CD4-positive, alpha-beta T cell treated with Interferon gamma for 1 hour (primary cell): ENCODE results near the gene TMEM132C.

Source experiments
- DNase-seq: peaks from one replicate; pipeline ENCODE4 v3.0.0-alpha.2; 2020

Gene TMEM132C

GRCh38 chr12:128680555-128680954 lies 413.6 kb downstream of the TMEM132C start:
- DNase-seq, result no peak

DNA sequence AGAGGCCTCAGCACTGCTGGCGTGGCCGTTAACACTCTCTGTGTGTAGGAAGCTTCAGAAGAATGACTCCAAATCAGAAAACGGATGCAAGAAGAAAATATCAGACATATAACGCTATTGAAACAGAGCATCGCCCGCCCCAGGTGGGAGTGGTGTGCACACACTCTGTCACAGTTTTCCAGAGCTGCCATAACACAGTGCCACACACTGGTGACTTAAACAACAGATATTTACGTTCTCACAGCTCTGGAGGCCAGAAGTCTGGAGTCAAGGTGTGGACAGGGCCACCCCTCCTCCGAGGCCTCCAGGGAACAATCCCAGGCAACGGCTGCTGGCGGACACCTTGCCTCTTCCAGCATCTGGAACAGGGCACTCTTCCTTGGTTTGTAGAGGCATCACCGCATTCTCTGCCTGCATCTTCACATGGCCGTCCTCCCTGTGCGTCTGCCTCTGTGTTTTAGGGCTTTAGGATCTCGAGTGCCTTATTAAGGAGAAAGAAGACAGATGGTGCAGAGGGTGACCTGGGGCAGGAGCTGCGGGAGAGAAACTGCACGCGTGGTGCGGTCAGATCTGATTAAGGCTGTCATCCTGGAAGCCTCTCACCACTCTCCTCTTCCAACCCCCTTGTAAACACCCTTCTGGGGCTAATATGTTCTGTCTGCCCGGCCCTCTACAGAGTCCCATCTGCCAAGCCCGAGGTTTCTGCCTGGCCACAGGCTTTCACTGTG lies 415.7 kb downstream of the TMEM132C start:
- no peak for DNase-seq

DNA sequence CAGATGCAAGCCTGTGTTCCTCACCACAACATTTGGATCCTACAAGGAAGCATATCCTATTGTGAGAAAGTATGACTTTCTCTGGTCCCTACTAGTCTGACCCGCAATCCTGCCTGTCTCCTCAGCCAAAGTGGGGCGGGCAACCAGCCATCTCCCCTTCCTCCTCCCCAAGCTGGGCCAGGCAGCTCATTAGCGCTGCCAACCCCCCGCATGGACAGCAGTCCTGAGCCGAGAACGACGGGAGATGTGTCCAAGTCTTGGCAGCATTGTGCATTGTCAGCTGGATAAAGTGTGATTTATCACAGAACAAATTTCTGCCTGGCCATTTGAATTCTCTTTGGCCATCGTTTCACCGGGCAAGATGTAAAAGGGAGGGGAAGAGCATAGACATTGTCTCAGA lies 417.4 kb downstream of the TMEM132C start:
- DNase-seq, result no peak

- DNase-seq, result no peak
Observed at GRCh38 chr12:128685903-128686475, 419.0 kb downstream of the TMEM132C start.

DNA sequence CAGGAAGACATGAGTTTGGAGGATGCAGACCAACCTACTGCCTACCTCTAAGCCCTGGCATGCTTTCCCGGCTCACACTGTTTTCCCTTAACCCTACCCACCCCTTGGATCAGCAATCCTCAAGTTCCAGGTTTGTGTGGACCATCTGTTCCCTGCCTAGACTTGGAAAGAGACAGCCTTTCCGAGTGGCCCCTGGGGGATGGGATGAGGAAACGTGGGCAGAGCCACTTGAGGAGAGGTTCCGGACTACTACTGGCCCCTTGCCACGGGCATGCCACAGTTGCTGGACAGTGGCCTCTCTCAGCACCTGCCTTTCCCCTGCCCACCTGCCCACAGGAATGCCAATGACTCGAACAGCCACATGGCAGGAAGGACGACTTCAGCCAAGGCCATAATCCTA lies 420.9 kb downstream of the TMEM132C start:
- no peak for DNase-seq

DNA sequence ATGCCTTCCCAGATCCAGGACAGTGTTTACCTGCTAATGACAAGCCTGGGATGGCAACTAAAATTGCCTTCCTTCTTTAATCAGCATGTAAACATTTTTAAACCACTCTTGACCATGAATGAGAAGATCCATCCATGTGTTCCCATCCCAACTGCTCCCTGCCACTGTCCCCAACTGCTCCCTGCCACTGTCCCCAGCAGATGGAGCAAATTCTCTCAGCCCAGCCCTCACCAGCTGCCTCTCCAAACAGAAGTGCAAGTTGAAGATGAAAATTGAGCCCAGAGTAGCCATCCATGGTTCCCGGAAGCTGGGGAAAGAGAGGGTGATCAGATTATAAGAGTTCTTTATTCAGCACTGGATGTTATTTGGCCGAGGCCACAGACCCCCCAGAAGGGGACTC lies 423.7 kb downstream of the TMEM132C start:
- no peak for DNase-seq

- DNase-seq, result no peak
Observed at GRCh38 chr12:128693115-128693514, 426.1 kb downstream of the TMEM132C start.

DNA sequence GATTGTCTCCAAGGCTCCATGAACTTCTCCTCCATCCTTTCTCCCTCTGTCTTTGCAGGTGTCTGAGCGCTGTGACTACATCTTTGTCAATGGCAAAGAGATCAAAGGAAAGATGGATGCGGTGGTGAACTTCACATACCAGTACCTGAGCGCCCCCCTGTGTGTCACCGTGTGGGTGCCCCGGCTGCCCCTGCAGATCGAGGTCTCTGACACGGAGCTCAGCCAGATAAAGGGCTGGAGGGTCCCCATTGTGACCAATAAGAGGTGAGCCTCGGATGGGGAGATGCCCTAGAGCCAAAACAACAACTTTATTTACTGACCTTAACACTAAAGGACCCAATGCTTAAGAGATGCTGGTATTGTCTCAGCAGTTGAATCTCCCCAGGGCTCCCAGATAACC lies 426.8 kb downstream of the TMEM132C start:
- DNase-seq, result no peak

DNA sequence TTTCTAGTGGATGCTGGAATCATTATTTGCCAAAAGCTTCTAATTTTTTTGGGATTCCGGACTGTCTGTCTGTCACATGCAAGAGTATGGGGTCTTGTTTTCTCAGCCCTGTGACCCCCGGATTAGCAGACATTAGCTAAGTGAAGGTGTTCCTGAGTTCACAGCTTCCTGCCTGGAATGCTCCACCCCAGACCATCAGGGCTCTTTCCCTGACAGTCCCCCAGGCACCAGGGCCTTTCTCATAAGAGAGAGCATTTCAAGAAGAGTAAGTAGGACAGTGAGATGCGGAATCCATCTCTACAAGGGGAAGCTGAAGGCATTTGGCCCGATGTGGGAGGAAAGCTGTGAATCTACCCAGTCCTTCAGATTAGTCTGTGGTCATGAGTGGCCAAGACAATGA lies 427.5 kb downstream of the TMEM132C start:
- DNase-seq, result no peak

DNA sequence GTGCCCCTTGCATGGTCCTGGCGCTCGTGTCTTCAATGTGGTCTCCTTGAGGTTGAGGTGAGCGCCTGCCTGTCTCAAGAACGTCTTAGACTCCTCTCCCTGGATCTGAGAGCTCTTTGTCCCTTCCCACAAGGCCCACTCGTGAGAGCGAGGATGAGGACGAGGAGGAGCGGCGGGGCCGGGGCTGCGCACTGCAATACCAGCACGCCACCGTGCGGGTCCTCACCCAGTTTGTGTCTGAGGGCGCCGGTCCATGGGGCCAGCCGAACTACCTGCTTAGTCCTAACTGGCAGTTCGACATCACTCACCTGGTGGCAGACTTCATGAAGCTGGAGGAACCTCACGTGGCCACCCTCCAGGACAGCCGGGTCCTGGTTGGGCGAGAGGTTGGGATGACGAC lies 428.7 kb downstream of the TMEM132C start:
- DNase-seq, result no peak

DNA sequence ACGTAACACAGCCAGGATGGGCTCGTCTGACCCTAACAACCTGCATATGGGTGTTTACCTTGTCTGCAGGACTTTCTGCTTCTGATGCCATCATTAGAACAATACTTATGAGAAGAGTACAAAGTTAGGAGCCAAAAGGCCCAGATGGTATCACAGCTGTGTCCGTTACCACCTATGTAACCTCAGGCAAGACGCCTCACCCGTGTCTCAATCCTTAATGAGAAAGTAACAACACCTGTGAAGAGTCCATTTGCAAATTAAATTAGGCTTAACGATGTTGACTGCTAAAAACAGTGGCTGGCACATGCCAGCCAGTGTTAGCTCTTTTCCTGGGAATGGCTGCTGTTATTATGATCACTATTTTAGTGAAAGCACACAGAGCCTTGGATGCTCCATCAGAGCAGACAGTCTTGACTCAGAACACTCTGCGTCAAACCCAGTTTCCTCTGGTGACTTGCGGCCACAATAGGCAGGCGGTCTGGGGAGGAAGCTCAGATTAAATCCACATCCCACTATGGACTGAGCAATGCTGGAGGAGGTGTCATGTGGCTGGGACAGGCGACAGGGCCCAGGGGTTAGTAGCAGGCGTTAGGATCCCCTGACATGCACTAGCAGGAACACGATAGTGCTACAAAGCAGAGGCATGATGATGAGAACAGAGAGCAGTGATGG lies 431.5 kb downstream of the TMEM132C start:
- no peak for DNase-seq

- no peak for DNase-seq
Observed at GRCh38 chr12:128699106-128699505, 432.1 kb downstream of the TMEM132C start.

GRCh38 chr12:128702371-128702770 lies 435.4 kb downstream of the TMEM132C start:
- DNase-seq, result no peak

DNA sequence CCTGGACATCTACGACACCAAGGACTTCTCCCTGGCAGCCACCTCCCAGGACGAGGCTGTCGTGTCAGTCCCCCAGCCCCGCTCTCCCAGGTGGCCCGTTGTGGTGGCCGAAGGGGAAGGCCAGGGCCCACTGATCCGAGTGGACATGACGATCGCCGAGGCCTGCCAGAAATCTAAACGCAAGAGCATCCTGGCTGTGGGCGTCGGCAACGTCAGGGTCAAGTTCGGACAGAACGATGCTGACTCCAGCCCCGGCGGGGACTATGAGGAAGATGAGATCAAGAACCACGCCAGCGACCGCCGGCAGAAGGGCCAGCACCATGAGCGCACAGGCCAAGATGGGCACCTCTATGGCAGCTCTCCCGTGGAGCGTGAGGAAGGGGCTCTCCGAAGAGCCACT lies 438.2 kb downstream of the TMEM132C start:
- no peak for DNase-seq

- no peak for DNase-seq
Observed at GRCh38 chr12:128707488-128707887, 440.5 kb downstream of the TMEM132C start.

GRCh38 chr12:128708789-128709188 lies 441.8 kb downstream of the TMEM132C start:
- DNase-seq, result no peak

DNA sequence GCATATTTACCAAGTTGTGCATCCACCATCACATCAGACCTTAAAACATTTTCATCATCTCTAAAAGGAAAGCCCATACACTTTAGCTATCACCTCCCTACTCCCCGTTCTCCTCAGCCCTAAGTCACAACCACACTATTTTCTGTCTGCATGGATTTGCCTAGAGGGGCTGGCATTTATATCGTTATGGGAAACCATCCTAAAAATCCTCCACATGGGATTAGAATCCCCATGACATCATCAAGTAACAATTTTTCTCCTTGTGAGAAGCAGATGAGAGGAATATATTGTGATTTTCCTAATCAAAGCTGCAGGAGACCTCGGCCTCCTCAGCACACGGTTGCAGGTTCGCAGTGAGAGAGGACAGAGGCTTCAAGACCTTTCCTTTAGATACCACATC lies 442.7 kb downstream of the TMEM132C start:
- no peak for DNase-seq

DNA sequence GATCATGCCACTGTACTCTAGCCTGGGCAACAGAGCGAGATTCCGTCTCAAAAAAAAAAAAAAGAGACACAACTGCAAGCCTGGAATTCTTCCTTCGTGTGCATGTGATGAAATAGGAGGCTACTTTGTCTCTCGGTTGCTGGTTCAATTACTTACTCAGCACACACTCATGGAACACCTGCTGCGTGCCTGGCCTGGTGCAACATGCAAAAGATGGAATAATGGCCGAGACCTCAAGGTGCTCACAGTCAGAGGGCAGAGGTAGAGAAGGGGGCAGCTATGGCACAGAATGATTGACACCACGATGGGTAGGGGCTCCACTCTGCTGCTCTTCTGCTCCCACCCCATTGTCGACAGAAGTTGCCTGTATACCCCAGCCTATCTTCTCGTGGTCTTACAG lies 444.5 kb downstream of the TMEM132C start:
- no peak for DNase-seq

DNA sequence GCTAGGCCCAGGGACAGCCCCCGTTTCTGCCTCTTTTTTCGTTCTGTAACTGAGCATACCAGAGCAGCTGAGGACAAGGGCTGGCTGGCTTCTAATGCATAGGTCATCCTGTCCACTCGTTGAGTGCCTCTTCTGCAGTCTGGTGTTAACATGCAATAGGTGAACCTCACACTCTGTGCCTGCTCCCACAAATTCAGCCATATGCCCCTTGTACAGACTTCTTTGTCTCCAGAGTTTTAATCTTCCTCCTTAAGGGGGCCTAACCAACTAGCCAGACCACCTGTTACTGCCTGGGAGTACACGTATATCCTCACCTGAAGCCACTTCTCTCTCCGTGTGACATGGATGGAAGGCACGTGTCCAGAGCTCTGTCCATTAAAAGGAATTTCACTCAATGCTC lies 445.7 kb downstream of the TMEM132C start:
- no peak for DNase-seq

GRCh38 chr12:128715485-128715884 lies 448.5 kb downstream of the TMEM132C start:
- DNase-seq, result no peak

- no peak for DNase-seq
Observed at GRCh38 chr12:128724468-128725046, 457.6 kb downstream of the TMEM132C start.

DNA sequence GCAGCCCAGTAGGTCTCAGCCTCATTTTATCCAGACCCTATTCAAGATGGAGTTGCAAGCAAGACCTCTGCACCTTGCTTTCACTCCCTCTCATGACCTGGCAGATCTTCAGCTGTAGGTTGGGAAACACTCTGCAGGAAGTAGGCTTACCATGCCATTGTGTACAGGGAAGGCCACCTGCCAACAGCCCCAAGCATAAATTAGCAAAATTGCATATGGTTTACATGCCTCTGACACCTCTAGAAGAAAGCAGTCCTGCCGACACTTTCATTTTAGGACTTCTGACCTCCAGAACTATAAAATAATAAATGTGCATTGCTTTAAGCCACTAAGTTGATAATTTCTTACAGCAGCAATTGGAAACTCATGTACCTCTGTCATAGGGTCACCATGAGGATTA lies 459.9 kb downstream of the TMEM132C start:
- no peak for DNase-seq

- DNase-seq, result no peak
Observed at GRCh38 chr12:128727461-128727860, 460.5 kb downstream of the TMEM132C start.

DNA sequence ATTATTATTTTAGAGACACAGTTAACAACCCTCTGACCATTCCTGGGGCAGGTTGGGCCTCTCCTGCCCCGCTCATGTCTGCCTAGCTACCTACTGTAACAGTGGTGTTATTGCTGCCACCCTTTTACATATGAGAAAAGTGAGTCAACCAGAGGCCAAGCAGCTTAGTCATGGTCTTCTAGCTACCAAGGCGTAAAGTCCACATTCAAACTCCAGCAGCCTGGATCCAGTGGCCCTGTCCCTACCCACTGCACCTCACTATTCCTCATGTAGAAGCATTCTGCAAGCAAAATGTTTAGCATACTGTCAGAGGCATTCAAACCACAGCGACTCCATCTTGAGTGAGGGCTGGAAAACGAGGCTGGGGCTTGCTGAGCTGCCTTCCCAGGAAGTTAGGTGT lies 461.0 kb downstream of the TMEM132C start:
- no peak for DNase-seq
